HEK293 (cell line): ENCODE measurements around the gene C18orf32.

Experiments
- CTCF ChIP-seq: fragments of 450-650 bp; formaldehyde crosslinking; IDR thresholded peaks from 2 replicates; pipeline ENCODE4 v1.5.1; 2016; ENCODE audit warnings: missing biosample characterization, missing genetic modification characterization
- SALL2 ChIP-seq: fragments of 450-650 bp; formaldehyde crosslinking; IDR thresholded peaks from 2 replicates; pipeline ENCODE4 v1.5.0; 2017; ENCODE audit warnings: missing biosample characterization, mild to moderate bottlenecking, missing genetic modification characterization, borderline replicate concordance
- YY1 ChIP-seq: fragments of 450-650 bp; formaldehyde crosslinking; IDR thresholded peaks from 2 replicates; pipeline ENCODE4 v1.5.1; 2018; ENCODE audit warnings: missing biosample characterization, missing genetic modification characterization
- ZNF274 ChIP-seq, 2 experiments: fragments of 200-500 bp in 1 of 2; fragments of 450-650 bp in 1 of 2; sonication (Bioruptor generic) in 1 of 2; formaldehyde crosslinking in 1 of 2; IDR thresholded peaks; 2 replicates each; pipeline versions ENCODE4 v1.5.1 to v1.6.1; 2014 to 2016; ENCODE audit warnings: borderline replicate concordance in 1 of 2, inconsistent platforms in 1 of 2, low read length in 1 of 2, missing biosample characterization in 1 of 2, missing genetic modification characterization in 1 of 2
- ZNF423 ChIP-seq: fragments of 450-650 bp; formaldehyde crosslinking; IDR thresholded peaks from 2 replicates; pipeline ENCODE4 v1.5.1; 2016; ENCODE audit warnings: missing biosample characterization, missing genetic modification characterization
- ZNF707 ChIP-seq: fragments of 450-650 bp; formaldehyde crosslinking; IDR thresholded peaks from 2 replicates; pipeline ENCODE4 v1.5.1; 2016; ENCODE audit warnings: missing biosample characterization, missing genetic modification characterization
- TF ChIP-seq, protein P1 (sequence below): fragments of 450-650 bp; formaldehyde crosslinking; IDR thresholded peaks from 2 replicates; pipeline ENCODE4 v1.5.1; 2016; ENCODE audit warnings: missing biosample characterization, missing genetic modification characterization

DNA sequence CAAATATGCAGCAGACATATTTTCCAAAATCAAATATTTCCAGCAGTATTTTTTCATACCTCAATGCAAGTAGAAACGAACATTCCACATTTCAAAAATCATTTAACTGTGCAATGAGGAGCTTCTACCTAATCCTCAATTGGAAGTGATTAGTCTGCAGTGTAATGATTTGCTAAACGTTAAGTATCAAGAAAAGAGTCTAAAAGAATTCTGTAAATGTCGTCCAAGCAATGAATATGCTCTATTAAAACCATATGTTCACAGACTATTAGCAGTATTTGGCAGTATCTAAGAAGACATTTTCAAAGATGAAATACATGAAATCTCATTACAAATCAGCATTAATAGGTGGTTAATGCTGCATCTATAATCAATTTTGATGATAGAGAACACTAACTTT is 42.5 kb downstream of the C18orf32 start:
- TF ChIP-seq CTCF (no peak), SALL2 (no peak), ZNF707 (tag by site-specific recombination) (no peak), ZNF423 (tag by site-specific recombination) (no peak), ZNF274 (IDR thresholded peaks at IDR 0.05; ENCODE audit: low read length) (no peak), ZNF274 (tag by site-specific recombination; IDR thresholded peaks at IDR 0.05; ENCODE audit: borderline replicate concordance) (no peak), YY1 (no peak)
- TF ChIP-seq, protein P1, sequence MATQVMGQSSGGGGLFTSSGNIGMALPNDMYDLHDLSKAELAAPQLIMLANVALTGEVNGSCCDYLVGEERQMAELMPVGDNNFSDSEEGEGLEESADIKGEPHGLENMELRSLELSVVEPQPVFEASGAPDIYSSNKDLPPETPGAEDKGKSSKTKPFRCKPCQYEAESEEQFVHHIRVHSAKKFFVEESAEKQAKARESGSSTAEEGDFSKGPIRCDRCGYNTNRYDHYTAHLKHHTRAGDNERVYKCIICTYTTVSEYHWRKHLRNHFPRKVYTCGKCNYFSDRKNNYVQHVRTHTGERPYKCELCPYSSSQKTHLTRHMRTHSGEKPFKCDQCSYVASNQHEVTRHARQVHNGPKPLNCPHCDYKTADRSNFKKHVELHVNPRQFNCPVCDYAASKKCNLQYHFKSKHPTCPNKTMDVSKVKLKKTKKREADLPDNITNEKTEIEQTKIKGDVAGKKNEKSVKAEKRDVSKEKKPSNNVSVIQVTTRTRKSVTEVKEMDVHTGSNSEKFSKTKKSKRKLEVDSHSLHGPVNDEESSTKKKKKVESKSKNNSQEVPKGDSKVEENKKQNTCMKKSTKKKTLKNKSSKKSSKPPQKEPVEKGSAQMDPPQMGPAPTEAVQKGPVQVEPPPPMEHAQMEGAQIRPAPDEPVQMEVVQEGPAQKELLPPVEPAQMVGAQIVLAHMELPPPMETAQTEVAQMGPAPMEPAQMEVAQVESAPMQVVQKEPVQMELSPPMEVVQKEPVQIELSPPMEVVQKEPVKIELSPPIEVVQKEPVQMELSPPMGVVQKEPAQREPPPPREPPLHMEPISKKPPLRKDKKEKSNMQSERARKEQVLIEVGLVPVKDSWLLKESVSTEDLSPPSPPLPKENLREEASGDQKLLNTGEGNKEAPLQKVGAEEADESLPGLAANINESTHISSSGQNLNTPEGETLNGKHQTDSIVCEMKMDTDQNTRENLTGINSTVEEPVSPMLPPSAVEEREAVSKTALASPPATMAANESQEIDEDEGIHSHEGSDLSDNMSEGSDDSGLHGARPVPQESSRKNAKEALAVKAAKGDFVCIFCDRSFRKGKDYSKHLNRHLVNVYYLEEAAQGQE (tag by site-specific recombination), result no peak
